MCF 10A (cell line): ENCODE data around the gene RAC2. TPM values are rescaled to one million over a fixed set of nuclear protein-coding genes. Genes with fewer than 3 reads are reported as not detected.
A peak's percentile ranks its signal among the peaks of the same experiment; 100 is the strongest.

Source experiments
- Bru-seq: library from RNA; stranded (reverse); fragments of 400-500 nt; gene quantifications from one replicate; lab custom pipeline; 2021; lab: Mats Ljungman, UMichigan
- BruChase-seq, 2 experiments: library from RNA; stranded (reverse); fragments of 400-500 nt; gene quantifications; one replicate each; lab custom pipeline; 2021; lab: Mats Ljungman, UMichigan
- BruUV-seq: library from RNA; stranded (reverse); fragments of 400-500 nt; replicated peaks from 2 replicates; lab custom pipeline; 2021; lab: Mats Ljungman, UMichigan
- CTCF ChIA-PET: fragments of 300-600 bp; sonication (Branson Sonifier 250); formaldehyde crosslinking; extraction: SDS; loops from one replicate; lab custom pipeline; 2021; ENCODE audit warnings: antibody characterized with exemption, inconsistent platforms; lab: Yijun Ruan, JAX
- POLR2A ChIA-PET: fragments of 300-600, 350-650 bp; sonication (Branson Sonifier 250); formaldehyde crosslinking; extraction: SDS; loops from one replicate; lab custom pipeline; 2020; ENCODE audit warnings: antibody characterized with exemption, inconsistent platforms; lab: Yijun Ruan, JAX
- DNase-seq: peaks from one replicate; pipeline ENCODE4 v3.0.0-alpha.2; 2018; ENCODE audit not compliant: unreplicated experiment
- H3K27ac Mint-ChIP-seq: one replicate; pipeline ENCODE4 v1.8.0; 2022; ENCODE audit warnings: mild to moderate bottlenecking, low read depth, mixed read lengths; ENCODE audit not compliant: unreplicated experiment
- H3K27me3 Mint-ChIP-seq: one replicate; pipeline ENCODE4 v1.8.0; 2022; ENCODE audit warnings: mixed read lengths; ENCODE audit not compliant: insufficient read depth, unreplicated experiment
- H3K36me3 Mint-ChIP-seq: one replicate; pipeline ENCODE4 v1.8.0; 2022; ENCODE audit warnings: mild to moderate bottlenecking, moderate library complexity, mixed read lengths; ENCODE audit not compliant: insufficient read depth, unreplicated experiment
- H3K4me1 Mint-ChIP-seq: one replicate; pipeline ENCODE4 v1.8.0; 2022; ENCODE audit warnings: mixed read lengths; ENCODE audit not compliant: insufficient read depth, unreplicated experiment
- H3K4me3 Mint-ChIP-seq: one replicate; pipeline ENCODE4 v1.8.0; 2022; ENCODE audit warnings: mild to moderate bottlenecking, moderate library complexity, mixed read lengths; ENCODE audit not compliant: unreplicated experiment
- H3K9me3 Mint-ChIP-seq: one replicate; pipeline ENCODE4 v1.8.0; 2022; ENCODE audit warnings: mixed read lengths; ENCODE audit not compliant: unreplicated experiment
- CTCF ChIP-seq: fragments of 200-600 bp; IDR thresholded peaks from one replicate; pipeline ENCODE4 v1.8.0; 2022; ENCODE audit warnings: antibody characterized with exemption, mild to moderate bottlenecking; ENCODE audit not compliant: unreplicated experiment
- intact Hi-C: fragments of 100-400 bp; cut with micrococcal nuclease; formaldehyde crosslinking; loops from 2 replicates; pipeline ENCODE4 v1.14.1; 2022
- long read RNA-seq: library from polyadenylated mRNA; stranded (forward); transcript quantifications from one replicate; pipeline ENCODE4 v2.0.0, GENCODE V29; 2022
- total RNA-seq: library from RNA; stranded (reverse); gene quantifications from 2 replicates; pipeline ENCODE4 v1.2.3, GENCODE V29; 2022

Gene RAC2
- total RNA-seq (42.4 and 52.6 TPM in 2 replicates), Bru-seq, nascent RNA (percentile 44 among the genes with signal in this experiment), BruChase-seq, experiment 1, labeled RNA remaining after a 6-hour chase (percentile 61 among the genes with signal in this experiment), BruChase-seq, experiment 2, labeled RNA remaining after a 2-hour chase (percentile 48 among the genes with signal in this experiment)
- long read RNA-seq, transcript RAC2-201 (7 exons, 1,482 nt): major isoform, 32 of 46 reads
- long read RNA-seq, partial matches to known transcripts: 2 of 46 reads
- long read RNA-seq, other reads (novel, unspliced or antisense): 11 of 46 reads

DNA sequence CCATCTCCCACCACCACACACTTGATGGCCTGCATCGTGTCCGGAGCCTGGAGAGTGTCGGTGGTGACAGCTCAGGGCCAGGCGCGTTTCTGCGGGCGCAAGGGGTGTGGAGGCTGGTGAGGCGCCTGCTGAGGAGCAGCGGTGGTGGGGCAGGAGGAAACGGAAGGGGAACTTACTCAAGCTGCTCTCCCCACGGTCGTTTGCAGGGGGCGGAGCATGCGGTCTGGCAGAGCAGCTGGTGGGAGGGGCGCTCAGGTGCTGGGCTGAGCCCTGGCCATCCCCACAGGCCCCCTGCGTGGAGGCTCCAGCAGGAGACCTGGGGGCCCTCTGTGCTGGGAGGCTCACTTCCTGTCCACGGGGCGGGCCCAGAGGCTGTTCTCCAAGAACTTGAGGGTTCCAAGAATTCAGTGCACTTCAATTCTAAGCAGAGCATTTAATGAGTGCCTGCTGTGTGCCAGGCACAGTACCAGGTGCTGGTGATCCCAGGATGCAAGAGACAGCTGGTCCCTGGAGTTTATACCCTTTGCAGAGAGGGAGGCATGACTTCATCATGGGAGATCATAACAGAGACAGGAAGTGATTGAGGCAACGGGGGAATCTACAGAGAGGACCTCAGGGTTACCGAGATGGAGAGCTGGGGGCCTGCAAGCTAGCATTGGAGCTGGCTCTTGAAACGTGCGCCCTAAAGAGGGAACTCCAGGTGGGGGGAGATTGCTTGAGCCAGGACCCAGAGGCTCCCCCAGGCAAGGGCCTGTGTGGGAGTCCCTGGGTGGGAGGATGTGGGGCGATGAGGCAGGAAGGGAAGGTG is at the start of gene RAC2:
Gene RAC2, minus strand, starts transcription at position 156 of the 808 bp plus-strand sequence. Its CDS starts 121 bp downstream, at position 35.
- Mint-ChIP-seq H3K4me3 (peak within 1 kb of the TSS; percentile 80), H3K27me3 (no peaks in the 10 kb centered on the region), H3K4me1 (peaks cover 13% of the 10 kb centered on the region), H3K36me3 (no peaks in the 10 kb centered on the region), H3K27ac (peak within 1 kb of the TSS; percentile 35), H3K9me3 (no peaks in the 10 kb centered on the region)
- intact Hi-C loops: no loop called here
- DNase-seq: peak; percentile 74
- BruUV-seq: no TSS peak
- ChIA-PET POLR2A (interaction anchor here (0.7 to 3.0 kb wide), 6 partner anchors 9 to 682 kb away, joined by 3 to 27 read pairs (median 4); no protein-coding TSS in a partner anchor), CTCF (interaction anchor here (0.6 to 6.5 kb wide), 6 partner anchors 16 to 388 kb away, joined by 3 to 62 read pairs (median 5); no protein-coding TSS in a partner anchor)
- no peak for TF ChIP-seq CTCF

GRCh38 chr22:37293172-37293571 is 49.1 kb upstream of the RAC2 start:
- ChIA-PET CTCF (interaction anchor here (0.6 kb wide), 1 partner anchor 217 kb away, joined by 3 read pairs; no protein-coding TSS in a partner anchor), POLR2A (no interaction called here)
- Mint-ChIP-seq H3K9me3 (no peaks in the 10 kb centered on the region), H3K27ac (no peak overlapping the region), H3K27me3 (no peaks in the 10 kb centered on the region), H3K4me3 (no peak overlapping the region), H3K4me1 (peaks cover 5% of the 10 kb centered on the region), H3K36me3 (no peaks in the 10 kb centered on the region)
- intact Hi-C loops: no loop called here
- no peak for TF ChIP-seq CTCF
- no TSS peak for BruUV-seq
- no peak for DNase-seq

GRCh38 chr22:37292641-37293040 is 48.6 kb upstream of the RAC2 start:
- Mint-ChIP-seq H3K36me3 (no peaks in the 10 kb centered on the region), H3K4me1 (peaks cover 5% of the 10 kb centered on the region), H3K4me3 (no peak overlapping the region), H3K27me3 (no peaks in the 10 kb centered on the region), H3K27ac (no peak overlapping the region), H3K9me3 (no peaks in the 10 kb centered on the region)
- DNase-seq: no peak
- no peak for TF ChIP-seq CTCF
- POLR2A ChIA-PET: no interaction called here
- no TSS peak for BruUV-seq
- intact Hi-C loops: no loop called here
- CTCF ChIA-PET: no interaction called here
